HepG2 (cell line): Measurements from ENCODE around the gene ABHD2. TPM values are rescaled to one million over a fixed set of nuclear protein-coding genes. Genes with fewer than 3 reads are reported as not detected.

Source experiments
- ATAC-seq: fragments of 200-7000 bp; cut with Tn5 transposase; 3 replicates; pipeline ENCODE4 v1.9.1; 2020; ENCODE audit warnings: mild to moderate bottlenecking, moderate library complexity
- BruUV-seq: library from RNA; stranded (reverse); fragments of 400-500 nt; replicated peaks from 2 replicates; lab custom pipeline; 2021; lab: Mats Ljungman, UMichigan
- CTCF ChIA-PET: fragments of 300-600 bp; formaldehyde crosslinking; extraction: SDS; loops from one replicate; lab custom pipeline; 2021; ENCODE audit warnings: low total read pairs, inconsistent platforms, low intra/inter-chr PET ratio; lab: Yijun Ruan, JAX
- POLR2A ChIA-PET: fragments of 350-600 bp; sonication (Branson Sonifier 250); formaldehyde crosslinking; loops from one replicate; lab custom pipeline; 2020; ENCODE audit warnings: antibody characterized with exemption, inconsistent platforms; lab: Yijun Ruan, JAX
- DNase-seq: peaks from one replicate; pipeline ENCODE4 v3.0.0-alpha.2; 2015; ENCODE audit warnings: low spot score
- FAIRE-seq: peaks from 3 replicates; lab custom pipeline; 2011; peaks lifted over from hg19 to GRCh38; lab: Jason Lieb, UNC
- H2AFZ ChIP-seq: one replicate; pipeline ENCODE4 v1.6.1; 2011; ENCODE audit warnings: low read length, inconsistent platforms
- H3K27ac ChIP-seq: fragments of 300-600 bp; 3 replicates; pipeline ENCODE4 v1.8.0; 2011; ENCODE audit warnings: mixed run types, mild to moderate bottlenecking, mixed read lengths, low read length, inconsistent platforms; ENCODE audit not compliant: insufficient read depth; ENCODE audit errors: extremely low read length
- H3K27me3 ChIP-seq, 2 experiments: fragments of 200-600 bp in 1 of 2; 2 replicates in 1 of 2; 3 replicates in 1 of 2; pipeline versions ENCODE4 v1.6.0 to v1.8.0; 2011; ENCODE audit warnings: low read length in 2 of 2, mild to moderate bottlenecking in 2 of 2, moderate library complexity in 2 of 2, inconsistent platforms in 1 of 2; ENCODE audit not compliant: insufficient read depth in 2 of 2, control insufficient read depth in 1 of 2
- H3K36me3 ChIP-seq, 2 experiments: fragments of 200-600 bp in 1 of 2; replicated peaks in 1 of 2; 2 replicates in 1 of 2; 3 replicates in 1 of 2; pipeline versions ENCODE4 v1.5.1 to v1.8.0; 2011; ENCODE audit warnings: low read length in 2 of 2, inconsistent platforms in 1 of 2; ENCODE audit not compliant: insufficient read depth in 2 of 2, control insufficient read depth in 1 of 2
- H3K4me1 ChIP-seq: 2 replicates; pipeline ENCODE4 v1.5.1; 2012; ENCODE audit warnings: low read length, inconsistent platforms; ENCODE audit not compliant: insufficient read depth
- H3K4me2 ChIP-seq: 2 replicates; pipeline ENCODE4 v1.6.0; 2011; ENCODE audit warnings: low read depth, low read length, inconsistent platforms
- H3K4me3 ChIP-seq, 3 experiments: fragments of 200-600 bp in 1 of 3; sonication (generic), shearing (Covaris generic) in 1 of 3; replicated peaks in 1 of 3; 2 replicates each; pipeline ENCODE4 v1.5.1; 2011 to 2016; ENCODE audit warnings: low read length in 3 of 3, inconsistent platforms in 2 of 3, low read depth in 2 of 3, mild to moderate bottlenecking in 2 of 3, control low read depth in 1 of 3, mixed read lengths in 1 of 3; ENCODE audit not compliant: insufficient read depth in 1 of 3
- H3K79me2 ChIP-seq: one replicate; pipeline ENCODE4 v1.6.1; 2011; ENCODE audit warnings: low read length, inconsistent platforms; ENCODE audit not compliant: insufficient read depth
- H3K9ac ChIP-seq: 2 replicates; pipeline ENCODE4 v1.6.0; 2011; ENCODE audit warnings: mild to moderate bottlenecking, low read depth, low read length, inconsistent platforms; ENCODE audit not compliant: insufficient read depth
- H3K9me3 ChIP-seq: 2 replicates; pipeline ENCODE4 v1.5.1; 2012; ENCODE audit warnings: mild to moderate bottlenecking, low read length
- H4K20me1 ChIP-seq: 2 replicates; pipeline ENCODE4 v1.6.0; 2011; ENCODE audit warnings: inconsistent platforms, mild to moderate bottlenecking, low read length, moderate library complexity; ENCODE audit not compliant: insufficient read depth
- ATF2 ChIP-seq: sonication (generic); formaldehyde crosslinking; IDR thresholded peaks from 2 replicates; pipeline ENCODE4 v1.4.0; 2020; ENCODE audit warnings: missing genetic modification reagents
- CBX1 ChIP-seq: IDR thresholded peaks from one replicate; pipeline ENCODE4 v1.6.1; 2016; ENCODE audit warnings: antibody characterized with exemption, low read depth
- GATA4 ChIP-seq: sonication (generic); IDR thresholded peaks from 2 replicates; pipeline ENCODE4 v1.6.1; 2016; ENCODE audit warnings: antibody characterized with exemption, low read depth, borderline replicate concordance
- HES4 ChIP-seq: sonication (generic); formaldehyde crosslinking; IDR thresholded peaks from 2 replicates; pipeline ENCODE4 v1.9.0; 2021; ENCODE audit warnings: mild to moderate bottlenecking, missing genetic modification reagents, borderline replicate concordance
- MTF1 ChIP-seq: sonication (generic); formaldehyde crosslinking; IDR thresholded peaks from 2 replicates; pipeline ENCODE4 v1.5.0; 2020; ENCODE audit warnings: missing genetic modification reagents
- STAT5B ChIP-seq: sonication (generic); formaldehyde crosslinking; IDR thresholded peaks from 2 replicates; pipeline ENCODE4 v1.4.0; 2020; ENCODE audit warnings: missing genetic modification reagents
- ZNF121 ChIP-seq: sonication (generic); formaldehyde crosslinking; IDR thresholded peaks from 2 replicates; pipeline ENCODE4 v1.5.0; 2020; ENCODE audit warnings: mild to moderate bottlenecking, missing genetic modification reagents
- ZNF282 ChIP-seq: fragments of 450-650 bp; IDR thresholded peaks from 2 replicates; pipeline ENCODE4 v1.6.1; 2018; ENCODE audit not compliant: partially characterized antibody
- ZNF709 ChIP-seq: sonication (generic); formaldehyde crosslinking; IDR thresholded peaks from 2 replicates; pipeline ENCODE4 v1.5.0; 2020; ENCODE audit warnings: mild to moderate bottlenecking, missing genetic modification reagents
- ZUFSP ChIP-seq: sonication (generic); formaldehyde crosslinking; IDR thresholded peaks from 2 replicates; pipeline ENCODE4 v1.9.0; 2021; ENCODE audit warnings: missing genetic modification reagents, mild to moderate bottlenecking, borderline replicate concordance
- WGBS: methylation state at CpG from one replicate; pipeline ENCODE4 v1.1.6; 2017; ENCODE audit warnings: low lambda C conversion rate; 5-methylcytosine and 5-hydroxymethylcytosine counted together
- in situ Hi-C: cut with HindIII; loops from 2 replicates; pipeline ENCODE4 v1.10.0; 2017; ENCODE audit warnings: low pct_unique_long_range_greater_than_20kb; ENCODE audit not compliant: extremely low pct_ligation_motif_present
- intact Hi-C: fragments of 100-400 bp; cut with micrococcal nuclease; formaldehyde crosslinking; loops from one replicate; pipeline ENCODE4 v1.10.0; 2022; ENCODE audit not compliant: unreplicated experiment
- polyA plus RNA-seq, 8 experiments: library from polyadenylated mRNA; depleted of rRNA in 3 of 8; stranded (reverse) in 7 of 8; unstranded in 1 of 8; fragments of >200 nt; fragmentation: Illumina TruSeq in 4 of 8; extraction: Trizol in 4 of 8; gene quantifications; 2 replicates each; pipeline versions ENCODE4 v1.2.1 to v1.2.3, GENCODE V29; 2011 to 2016; ENCODE audit warnings: low read depth in 4 of 8, missing spikeins in 1 of 8, mixed read lengths in 1 of 8; ENCODE audit not compliant: insufficient read depth in 1 of 8
- total RNA-seq, 5 experiments: library from RNA; depleted of rRNA; stranded (reverse); fragments of >200 nt; fragmentation: Illumina TruSeq; extraction: Trizol; gene quantifications; 2 replicates each; pipeline ENCODE4 v1.2.3, GENCODE V29; 2016; ENCODE audit warnings: low read depth in 1 of 5

Gene ABHD2
- total and polyA plus RNA-seq, 2 of the 13 experiments (the other 11 are each of a cell fraction or from before 2014, with no cell fraction given), result 14.8 to 22.4 TPM

GRCh38 chr15:89041507-89041906, 46.7 kb upstream of the ABHD2 start:
- Histone ChIP-seq H3K36me3 (no peaks in the 10 kb centered on the region), H3K79me2 (no peaks in the 10 kb centered on the region), H3K27me3 (peaks cover 0 to 8% of the 10 kb centered on the region in 2 experiments; a peak in 3 of 5 replicates), H4K20me1 (no peaks in the 10 kb centered on the region), H3K4me3 (no peak overlapping the region), H3K9ac (no peak overlapping the region), H2AFZ (no peak overlapping the region), H3K4me1 (no peaks in the 10 kb centered on the region), H3K27ac (no peak overlapping the region), H3K9me3 (no peaks in the 10 kb centered on the region), H3K4me2 (no peak overlapping the region)
- DNase-seq (no peak), FAIRE-seq (no peak), ATAC-seq (peak; percentile 41; the same call in 2 of the 3 replicates)
- ChIA-PET CTCF (no interaction called here), POLR2A (no interaction called here)
- in situ Hi-C loops, result no loop called here
- no TSS peak for BruUV-seq
- 33% methylated on average over 4 of the region's 5 CpGs for WGBS
- intact Hi-C loops, result no loop called here
- TF ChIP-seq GATA4 (no peak), ATF2 (CRISPR knock-in tag) (no peak), CBX1 (no peak), ZNF121 (no peak), ZUFSP (no peak), ZNF709 (no peak), STAT5B (CRISPR knock-in tag) (no peak), HES4 (CRISPR knock-in tag) (no peak), MTF1 (CRISPR knock-in tag) (no peak), ZNF282 (no peak)
